RWPE2 (cell line): ENCODE measurements around the gene BATF3.
"Not testable (repeated sequence)": the region's sequence is repeated elsewhere in the genome, so short reads cannot be mapped to it uniquely, and the experiment has no call there.

ENCODE experiments used
- ATAC-seq: fragments of 200-7000 bp; cut with Tn5 transposase; 3 replicates; pipeline ENCODE4 v1.9.1; 2021; ENCODE audit warnings: low read depth
- DNase-seq: peaks from one replicate; pipeline ENCODE4 v3.0.0-alpha.2; 2020; ENCODE audit warnings: low spot score
- H3K27ac ChIP-seq: fragments of 450-650 bp; 2 replicates; pipeline ENCODE4 v1.5.1; 2017; ENCODE audit warnings: mild to moderate bottlenecking; ENCODE audit not compliant: poor library complexity, severe bottlenecking
- H3K27me3 ChIP-seq: fragments of 250-450 bp; sonication (Bioruptor Pico); 2 replicates; pipeline ENCODE4 v1.5.1; 2021; ENCODE audit warnings: mild to moderate bottlenecking, moderate library complexity; ENCODE audit not compliant: insufficient read depth, poor library complexity, severe bottlenecking
- H3K36me3 ChIP-seq: fragments of 250-450 bp; sonication (Bioruptor Pico); 2 replicates; pipeline ENCODE4 v1.5.1; 2020; ENCODE audit warnings: low read depth, mild to moderate bottlenecking, moderate library complexity
- H3K4me1 ChIP-seq: fragments of 250-450 bp; sonication (Bioruptor Pico); 2 replicates; pipeline ENCODE4 v1.5.1; 2021; ENCODE audit warnings: mild to moderate bottlenecking, moderate library complexity; ENCODE audit not compliant: insufficient read depth, poor library complexity, severe bottlenecking
- H3K4me3 ChIP-seq: fragments of 250-450 bp; sonication (Bioruptor Pico); 2 replicates; pipeline ENCODE4 v1.5.1; 2021; ENCODE audit warnings: mild to moderate bottlenecking, moderate library complexity; ENCODE audit not compliant: severe bottlenecking
- H3K9me3 ChIP-seq: fragments of 250-450 bp; sonication (Bioruptor Pico); 2 replicates; pipeline ENCODE4 v1.5.1; 2021; ENCODE audit warnings: mild to moderate bottlenecking, moderate library complexity; ENCODE audit not compliant: severe bottlenecking
- CTCF ChIP-seq: fragments of 450-650 bp; IDR thresholded peaks from one replicate; pipeline ENCODE4 v1.5.1; 2017; ENCODE audit warnings: mild to moderate bottlenecking, moderate library complexity; ENCODE audit not compliant: poor library complexity, severe bottlenecking

The BATF3 gene

DNA sequence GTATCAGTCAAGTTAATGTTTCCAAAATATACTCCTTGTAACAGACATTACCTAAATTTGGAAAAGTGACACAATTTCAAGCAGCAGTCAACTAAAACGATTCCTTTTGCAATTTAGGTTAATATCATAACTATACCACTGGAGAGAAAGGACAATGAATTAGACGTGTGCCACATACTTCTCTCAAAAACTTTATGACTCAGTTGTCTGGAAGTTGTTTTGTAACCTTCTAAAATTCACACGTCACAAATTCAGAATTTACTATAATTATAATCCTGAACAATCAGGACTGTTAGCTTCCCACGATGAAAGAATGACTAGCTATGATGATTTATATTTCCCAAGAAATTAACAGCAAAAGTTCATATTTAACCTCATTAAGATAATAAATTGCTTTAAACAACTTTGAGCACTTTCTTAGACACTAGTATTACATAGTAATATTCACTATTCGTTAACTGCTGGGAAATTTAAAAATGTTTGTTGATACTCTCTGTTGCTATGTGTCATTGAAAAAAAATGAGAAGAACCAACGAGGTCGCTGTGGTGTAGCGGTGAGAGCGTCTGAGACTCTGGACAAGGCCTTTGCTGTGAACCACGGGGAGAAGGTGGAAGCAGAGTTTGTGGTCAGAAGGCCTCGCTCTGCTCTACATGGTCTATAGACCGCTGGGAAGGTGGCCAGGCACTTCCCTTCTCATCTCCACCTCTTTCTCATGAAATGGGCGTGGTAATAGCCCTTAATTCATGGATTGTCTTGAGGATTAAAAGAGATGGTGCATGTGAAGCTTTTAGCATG is 27.9 kb upstream of the BATF3 start:
- Histone ChIP-seq H3K27ac (no peak overlapping the region), H3K36me3 (no peaks in the 10 kb centered on the region), H3K9me3 (no peaks in the 10 kb centered on the region), H3K27me3 (no peaks in the 10 kb centered on the region), H3K4me3 (no peak overlapping the region), H3K4me1 (no peaks in the 10 kb centered on the region)
- TF ChIP-seq CTCF: no peak
- ATAC-seq: no peak
- no peak for DNase-seq

GRCh38 chr1:212724679-212725078 is 25.0 kb upstream of the BATF3 start:
- not testable (repeated sequence) for H3K9me3 ChIP-seq, H3K4me3 ChIP-seq, H3K27me3 ChIP-seq, DNase-seq, H3K4me1 ChIP-seq, H3K27ac ChIP-seq, ATAC-seq, H3K36me3 ChIP-seq

DNA sequence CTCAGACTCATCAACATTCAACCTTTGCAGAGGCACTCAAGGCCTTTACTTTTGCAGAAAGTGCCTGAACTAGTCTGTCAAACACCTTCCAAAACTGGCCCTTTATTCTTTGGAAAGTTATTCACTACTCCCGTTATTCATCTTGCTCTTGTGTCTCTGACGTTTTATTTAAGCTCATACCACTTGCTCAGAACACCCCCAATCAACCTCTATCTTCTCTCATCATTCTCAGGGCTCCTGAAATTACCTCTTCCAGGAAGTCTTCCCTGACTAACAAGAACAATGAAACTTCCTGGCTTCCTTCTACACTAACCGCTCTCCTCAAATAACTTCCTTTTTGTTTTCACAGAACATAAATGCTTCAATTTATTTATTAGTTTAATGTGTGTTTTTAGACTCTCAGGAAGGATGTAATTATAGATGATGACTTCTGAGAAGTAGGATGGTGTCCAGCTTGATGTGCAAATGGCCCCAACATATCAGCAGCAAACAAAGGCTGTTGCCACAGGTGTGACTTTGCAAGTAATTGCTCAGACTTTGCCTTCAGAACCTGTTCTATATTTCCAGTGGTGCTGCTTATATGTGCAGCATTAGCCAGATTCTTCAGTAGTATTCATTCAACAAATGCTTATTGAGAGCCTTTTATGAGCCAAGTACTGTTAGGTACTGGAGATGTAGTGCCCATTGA is 22.8 kb upstream of the BATF3 start:
- Histone ChIP-seq H3K27me3 (no peaks in the 10 kb centered on the region), H3K4me3 (no peak overlapping the region), H3K4me1 (no peaks in the 10 kb centered on the region), H3K9me3 (no peaks in the 10 kb centered on the region), H3K36me3 (no peaks in the 10 kb centered on the region), H3K27ac (no peak overlapping the region)
- ATAC-seq (no peak), DNase-seq (no peak)
- no peak for TF ChIP-seq CTCF

- TF ChIP-seq CTCF: no peak
- Histone ChIP-seq H3K27me3 (no peaks in the 10 kb centered on the region), H3K9me3 (no peaks in the 10 kb centered on the region), H3K4me3 (no peak overlapping the region), H3K4me1 (no peaks in the 10 kb centered on the region), H3K36me3 (no peaks in the 10 kb centered on the region), H3K27ac (no peak overlapping the region)
- ATAC-seq (peak; percentile 96), DNase-seq (no peak)
Observed at GRCh38 chr1:212721388-212722247, 22.0 kb upstream of the BATF3 start.

DNA sequence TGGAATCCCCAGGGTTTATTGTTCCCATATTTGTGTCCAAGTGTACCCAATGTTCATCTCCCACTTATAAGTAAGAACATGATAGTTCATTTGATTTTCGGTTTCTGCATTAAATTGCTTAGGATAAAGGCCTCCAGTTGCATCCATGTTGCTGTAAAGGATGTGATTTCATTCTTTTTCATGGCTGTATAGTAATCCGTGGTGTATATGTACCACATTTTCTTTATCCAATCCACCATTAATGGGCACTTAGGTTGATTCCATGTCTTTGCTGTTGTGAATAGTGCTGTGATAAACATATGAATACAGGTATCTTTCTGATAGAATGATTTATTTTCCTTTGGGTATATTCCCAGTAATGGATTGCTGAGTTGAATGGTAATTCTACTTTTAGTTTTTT is 20.0 kb upstream of the BATF3 start:
- no peaks in the 10 kb centered on the region for H3K27me3 ChIP-seq
- H3K27ac ChIP-seq: no peak overlapping the region
- H3K36me3 ChIP-seq: no peaks in the 10 kb centered on the region
- DNase-seq (no peak), ATAC-seq (no peak)
- no peaks in the 10 kb centered on the region for H3K4me1 ChIP-seq
- no peak overlapping the region for H3K4me3 ChIP-seq
- no peaks in the 10 kb centered on the region for H3K9me3 ChIP-seq
- no peak for TF ChIP-seq CTCF
